ENCODE results near the gene PADI2. TPM values are rescaled to one million over a fixed set of nuclear protein-coding genes. Genes with fewer than 3 reads are reported as not detected.

The PADI2 gene
- total and polyA plus RNA-seq, 2 donors (not counting 1 experiment from before 2014, with no cell fraction given): 0.25 to 14.2 TPM

DNA sequence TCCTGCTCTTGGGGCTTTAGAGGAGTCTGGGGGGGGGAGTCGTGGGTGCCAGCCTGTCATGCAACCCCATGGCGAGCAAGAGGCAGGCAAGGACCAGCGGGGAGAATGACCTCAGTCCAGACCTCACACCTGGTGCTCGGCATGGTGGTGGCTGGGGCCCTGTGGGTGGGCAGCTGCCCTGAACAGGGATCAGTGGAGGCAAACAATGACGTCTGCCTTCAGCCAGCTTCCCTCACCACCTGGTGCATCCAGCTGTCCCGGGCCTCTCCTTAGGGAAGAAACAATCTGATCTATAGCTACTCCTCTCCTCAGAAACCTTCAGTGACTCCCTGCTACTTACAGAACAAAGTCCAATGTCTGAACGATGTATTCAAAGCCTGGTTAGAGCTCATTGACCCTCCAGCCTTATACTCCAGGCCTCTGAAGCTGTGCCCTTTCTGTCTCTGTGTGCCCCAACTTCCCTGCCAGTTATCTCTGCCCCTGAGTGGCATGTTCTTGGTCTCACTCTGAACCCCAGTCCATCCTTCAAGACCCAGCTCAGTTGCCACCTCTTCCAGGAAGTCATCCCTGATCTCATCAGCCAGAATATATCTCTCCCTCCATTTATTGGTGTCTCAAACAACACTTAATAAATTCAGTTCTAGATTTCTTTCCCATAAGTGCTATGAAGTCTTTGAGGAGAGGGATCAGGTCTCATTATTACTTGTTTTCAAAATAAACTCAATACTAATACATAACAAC, 6.6 kb downstream of the PADI2 start:
- Mint-ChIP-seq H3K27me3 (peaks cover 20% of the 10 kb centered on the region), H3K4me1 (peaks cover 2% of the 10 kb centered on the region), H3K4me3 (no peak overlapping the region), H3K27ac (no peak overlapping the region), H3K9me3 (ENCODE audit: insufficient read depth) (no peaks in the 10 kb centered on the region)
- Histone ChIP-seq H2AFZ (ENCODE audit: insufficient read depth, low read depth, low read length, poor library complexity, severe bottlenecking) (no peak overlapping the region), H3K4me3 (ENCODE audit: control extremely low read depth in 1 of 5, extremely low read depth in 1 of 5, insufficient read depth in 1 of 5, low read depth in 2 of 5, low read length in 4 of 5) (no peak overlapping the region), H3K4me2 (replicated peaks; ENCODE audit: low read depth, low read length, poor library complexity, severe bottlenecking) (no peak overlapping the region), H3K4me1 (ENCODE audit: control insufficient read depth in 2 of 2, insufficient read depth in 2 of 2, low read length in 2 of 2) (no peaks in the 10 kb centered on the region), H3K27ac (ENCODE audit: low read length in 2 of 2) (no peak overlapping the region), H3K36me3 (replicated peaks in 1 of 2; ENCODE audit: control extremely low read depth in 1 of 2, control insufficient read depth in 1 of 2, extremely low read depth in 1 of 2, insufficient read depth in 2 of 2, low read length in 1 of 2) (no peaks in the 10 kb centered on the region), H3K27me3 (replicated peaks in 1 of 4; ENCODE audit: control extremely low read depth in 1 of 4, control insufficient read depth in 3 of 4, insufficient read depth in 4 of 4, low read length in 3 of 4) (peaks cover 0 to 1% (median 0%) of the 10 kb centered on the region in 4 experiments), H4K20me1 (ENCODE audit: control insufficient read depth, insufficient read depth, low read length, poor library complexity, severe bottlenecking) (no peaks in the 10 kb centered on the region), H3K9ac (ENCODE audit: low read length) (no peak overlapping the region), H3K9me3 (ENCODE audit: control extremely low read depth in 1 of 3, control insufficient read depth in 2 of 3, insufficient read depth in 1 of 3, low read length in 2 of 3) (no peaks in the 10 kb centered on the region), H3K79me2 (ENCODE audit: control insufficient read depth, insufficient read depth, low read length) (no peaks in the 10 kb centered on the region)
- DNase-seq: no peak
- TF ChIP-seq EZH2 (IDR thresholded peaks at IDR 0.05; ENCODE audit: borderline replicate concordance, insufficient read depth, low read depth, low read length, poor library complexity, severe bottlenecking): no peak
- TF ChIP-seq, protein P1, sequence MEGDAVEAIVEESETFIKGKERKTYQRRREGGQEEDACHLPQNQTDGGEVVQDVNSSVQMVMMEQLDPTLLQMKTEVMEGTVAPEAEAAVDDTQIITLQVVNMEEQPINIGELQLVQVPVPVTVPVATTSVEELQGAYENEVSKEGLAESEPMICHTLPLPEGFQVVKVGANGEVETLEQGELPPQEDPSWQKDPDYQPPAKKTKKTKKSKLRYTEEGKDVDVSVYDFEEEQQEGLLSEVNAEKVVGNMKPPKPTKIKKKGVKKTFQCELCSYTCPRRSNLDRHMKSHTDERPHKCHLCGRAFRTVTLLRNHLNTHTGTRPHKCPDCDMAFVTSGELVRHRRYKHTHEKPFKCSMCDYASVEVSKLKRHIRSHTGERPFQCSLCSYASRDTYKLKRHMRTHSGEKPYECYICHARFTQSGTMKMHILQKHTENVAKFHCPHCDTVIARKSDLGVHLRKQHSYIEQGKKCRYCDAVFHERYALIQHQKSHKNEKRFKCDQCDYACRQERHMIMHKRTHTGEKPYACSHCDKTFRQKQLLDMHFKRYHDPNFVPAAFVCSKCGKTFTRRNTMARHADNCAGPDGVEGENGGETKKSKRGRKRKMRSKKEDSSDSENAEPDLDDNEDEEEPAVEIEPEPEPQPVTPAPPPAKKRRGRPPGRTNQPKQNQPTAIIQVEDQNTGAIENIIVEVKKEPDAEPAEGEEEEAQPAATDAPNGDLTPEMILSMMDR (IDR thresholded peaks at IDR 0.05): no peak
- CTCF ChIA-PET: interaction anchor here (0.9 kb wide), 1 partner anchor 124 kb away, joined by 3 read pairs; no protein-coding TSS in a partner anchor
- POLR2A ChIA-PET: no interaction called here
- intact Hi-C loops (cut with micrococcal nuclease): no loop called here
- no peak for ATAC-seq (ENCODE audit: low read depth)
- WGBS (ENCODE audit: insufficient coverage): 68% methylated on average over 5 of the region's 7 CpGs

DNA sequence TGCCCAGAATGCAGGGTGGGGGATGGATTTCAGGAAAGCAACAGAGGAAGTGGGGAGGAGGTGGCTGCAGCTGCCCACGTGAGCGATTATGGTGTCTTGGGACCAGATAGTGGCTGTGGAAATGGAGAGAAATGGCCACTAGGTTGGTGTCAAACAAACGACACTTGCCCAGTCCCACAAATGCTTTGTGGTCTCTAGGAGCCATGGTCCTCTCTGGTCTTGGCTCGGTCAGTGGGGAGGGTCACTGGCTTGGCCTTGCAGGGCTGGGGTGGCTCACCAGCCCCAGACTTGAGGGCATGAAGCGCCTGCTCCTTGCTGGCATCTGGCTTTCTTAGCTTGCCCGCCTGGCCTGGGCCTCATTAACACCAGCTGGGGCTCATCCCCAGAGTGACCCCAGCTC, 7.2 kb downstream of the PADI2 start:
- Histone ChIP-seq H3K79me2 (ENCODE audit: control insufficient read depth, insufficient read depth, low read length) (no peaks in the 10 kb centered on the region), H3K27ac (ENCODE audit: low read length in 2 of 2) (no peak overlapping the region), H3K4me3 (ENCODE audit: control extremely low read depth in 1 of 5, extremely low read depth in 1 of 5, insufficient read depth in 1 of 5, low read depth in 2 of 5, low read length in 4 of 5) (no peak overlapping the region), H3K27me3 (replicated peaks in 1 of 4; ENCODE audit: control extremely low read depth in 1 of 4, control insufficient read depth in 3 of 4, insufficient read depth in 4 of 4, low read length in 3 of 4) (no peaks in the 10 kb centered on the region), H3K4me2 (replicated peaks; ENCODE audit: low read depth, low read length, poor library complexity, severe bottlenecking) (no peak overlapping the region), H3K36me3 (replicated peaks in 1 of 2; ENCODE audit: control extremely low read depth in 1 of 2, control insufficient read depth in 1 of 2, extremely low read depth in 1 of 2, insufficient read depth in 2 of 2, low read length in 1 of 2) (no peaks in the 10 kb centered on the region), H2AFZ (ENCODE audit: insufficient read depth, low read depth, low read length, poor library complexity, severe bottlenecking) (no peak overlapping the region), H4K20me1 (ENCODE audit: control insufficient read depth, insufficient read depth, low read length, poor library complexity, severe bottlenecking) (no peaks in the 10 kb centered on the region), H3K9me3 (ENCODE audit: control extremely low read depth in 1 of 3, control insufficient read depth in 2 of 3, insufficient read depth in 1 of 3, low read length in 2 of 3) (no peaks in the 10 kb centered on the region), H3K9ac (ENCODE audit: low read length) (no peak overlapping the region), H3K4me1 (ENCODE audit: control insufficient read depth in 2 of 2, insufficient read depth in 2 of 2, low read length in 2 of 2) (no peaks in the 10 kb centered on the region)
- intact Hi-C loops (cut with micrococcal nuclease): no loop called here
- no peak for TF ChIP-seq EZH2 (IDR thresholded peaks at IDR 0.05; ENCODE audit: borderline replicate concordance, insufficient read depth, low read depth, low read length, poor library complexity, severe bottlenecking)
- TF ChIP-seq, protein P1 (IDR thresholded peaks at IDR 0.05): no peak
- Mint-ChIP-seq H3K9me3 (ENCODE audit: insufficient read depth) (no peaks in the 10 kb centered on the region), H3K4me3 (no peak overlapping the region), H3K27ac (no peak overlapping the region), H3K4me1 (no peaks in the 10 kb centered on the region), H3K27me3 (peaks cover 20% of the 10 kb centered on the region)
- ChIA-PET CTCF (interaction anchor here (0.9 kb wide), 1 partner anchor 125 kb away, joined by 3 read pairs; no protein-coding TSS in a partner anchor), POLR2A (no interaction called here)
- WGBS (ENCODE audit: insufficient coverage): 65% methylated on average over 6 of the region's 6 CpGs
- DNase-seq (no peak), ATAC-seq (ENCODE audit: low read depth) (no peak)

Data from B cell (primary cell).